ENCODE results near the gene RAB3GAP1. TPM values are rescaled to one million over a fixed set of nuclear protein-coding genes. Genes with fewer than 3 reads are reported as not detected.

RAB3GAP1 gene
- total RNA-seq, 4 donors from 2014 or later: 46.0 to 54.8 (median 51.1) TPM

DNA sequence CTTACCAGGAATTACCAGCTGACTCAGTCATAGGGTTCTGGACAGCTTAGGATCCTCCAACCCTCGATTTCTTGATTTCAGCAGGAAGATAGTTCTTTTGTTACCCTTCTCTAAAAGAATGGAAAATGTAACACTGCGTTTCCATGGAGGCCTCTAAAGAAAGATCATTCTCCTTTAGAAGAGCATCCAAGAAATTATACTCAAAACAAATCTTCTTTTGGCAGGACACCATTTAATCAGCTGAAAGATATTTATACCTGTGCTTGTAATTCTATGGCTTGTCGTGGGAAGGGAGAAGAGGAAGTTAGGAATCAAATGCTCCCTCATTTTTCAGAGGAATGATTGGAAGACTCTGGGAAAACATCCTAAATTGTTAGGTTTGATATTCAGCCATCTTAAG is 130.5 kb downstream of the RAB3GAP1 start:
- TF ChIP-seq, protein P1, sequence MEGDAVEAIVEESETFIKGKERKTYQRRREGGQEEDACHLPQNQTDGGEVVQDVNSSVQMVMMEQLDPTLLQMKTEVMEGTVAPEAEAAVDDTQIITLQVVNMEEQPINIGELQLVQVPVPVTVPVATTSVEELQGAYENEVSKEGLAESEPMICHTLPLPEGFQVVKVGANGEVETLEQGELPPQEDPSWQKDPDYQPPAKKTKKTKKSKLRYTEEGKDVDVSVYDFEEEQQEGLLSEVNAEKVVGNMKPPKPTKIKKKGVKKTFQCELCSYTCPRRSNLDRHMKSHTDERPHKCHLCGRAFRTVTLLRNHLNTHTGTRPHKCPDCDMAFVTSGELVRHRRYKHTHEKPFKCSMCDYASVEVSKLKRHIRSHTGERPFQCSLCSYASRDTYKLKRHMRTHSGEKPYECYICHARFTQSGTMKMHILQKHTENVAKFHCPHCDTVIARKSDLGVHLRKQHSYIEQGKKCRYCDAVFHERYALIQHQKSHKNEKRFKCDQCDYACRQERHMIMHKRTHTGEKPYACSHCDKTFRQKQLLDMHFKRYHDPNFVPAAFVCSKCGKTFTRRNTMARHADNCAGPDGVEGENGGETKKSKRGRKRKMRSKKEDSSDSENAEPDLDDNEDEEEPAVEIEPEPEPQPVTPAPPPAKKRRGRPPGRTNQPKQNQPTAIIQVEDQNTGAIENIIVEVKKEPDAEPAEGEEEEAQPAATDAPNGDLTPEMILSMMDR (IDR thresholded peaks at IDR 0.05; ENCODE audit: low read depth): no peak

DNA sequence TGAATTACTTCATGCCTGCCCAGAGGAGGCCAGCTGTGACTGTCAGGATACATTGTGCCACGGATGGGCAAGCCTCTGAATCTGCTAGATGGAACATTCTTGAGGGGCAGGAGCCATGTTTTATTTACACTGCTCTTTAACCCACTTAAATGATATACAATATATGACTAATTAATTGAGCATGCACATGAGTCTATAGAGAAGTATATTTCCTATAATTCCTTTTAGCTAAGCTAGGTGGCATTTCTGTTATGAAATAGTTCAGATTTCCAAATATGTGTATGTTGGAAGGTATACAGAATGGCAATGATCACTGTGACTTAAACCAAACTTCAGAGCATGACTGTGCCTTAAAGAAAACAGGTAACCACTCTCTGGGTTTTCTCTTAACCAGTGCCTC is 131.7 kb downstream of the RAB3GAP1 start:
- TF ChIP-seq, protein P1 (IDR thresholded peaks at IDR 0.05; ENCODE audit: low read depth): no peak

- TF ChIP-seq, protein P1 (IDR thresholded peaks at IDR 0.05; ENCODE audit: low read depth): no peak
Observed at GRCh38 chr2:135186054-135186453, 134.0 kb downstream of the RAB3GAP1 start.

- TF ChIP-seq, protein P1 (IDR thresholded peaks at IDR 0.05; ENCODE audit: low read depth): no peak
Observed at GRCh38 chr2:135187270-135187669, 135.2 kb downstream of the RAB3GAP1 start.

GRCh38 chr2:135189148-135189547 is 137.1 kb downstream of the RAB3GAP1 start:
- TF ChIP-seq, protein P1 (IDR thresholded peaks at IDR 0.05; ENCODE audit: low read depth): no peak

DNA sequence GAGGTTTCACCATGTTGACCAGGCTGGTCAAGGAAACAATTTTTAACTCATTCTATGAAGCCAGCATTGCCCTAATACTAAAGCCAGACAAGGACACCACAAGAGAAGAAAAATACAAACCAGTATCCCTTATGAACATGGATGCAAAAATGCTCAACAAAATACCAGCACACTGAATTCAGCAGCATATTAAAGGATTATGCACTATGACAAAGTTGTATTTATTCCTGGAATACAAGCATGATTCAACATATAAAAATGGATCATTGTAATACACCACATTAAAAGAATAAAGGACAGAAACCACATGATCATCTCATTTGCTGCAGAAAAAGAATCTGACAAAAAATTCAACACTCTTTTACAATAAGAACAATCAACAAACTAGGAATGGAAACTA is 138.7 kb downstream of the RAB3GAP1 start:
- TF ChIP-seq, protein P1 (IDR thresholded peaks at IDR 0.05; ENCODE audit: low read depth): no peak

DNA sequence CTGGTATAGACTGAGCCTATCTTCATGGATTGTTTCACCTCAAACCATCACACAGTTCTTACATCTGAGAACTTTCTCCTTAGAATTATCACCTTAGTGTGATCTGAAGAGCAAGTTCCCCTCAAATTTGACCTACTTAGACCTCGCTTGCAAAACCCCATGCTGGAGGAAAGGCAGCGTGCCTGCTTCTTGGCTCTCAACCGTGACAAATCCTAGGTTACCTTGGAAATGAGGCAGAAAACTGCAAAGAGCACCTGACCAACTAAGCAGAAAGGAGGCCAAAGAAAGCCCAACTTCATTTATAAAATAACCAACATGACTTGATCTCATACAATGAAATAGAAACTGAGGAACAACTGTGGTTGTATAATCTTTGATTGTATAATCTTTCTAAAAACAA is 146.4 kb downstream of the RAB3GAP1 start:
- TF ChIP-seq, protein P1 (IDR thresholded peaks at IDR 0.05; ENCODE audit: low read depth): no peak

Data from subcutaneous adipose tissue (tissue), 4 donors.